Measurements from ENCODE around the gene GHRL. TPM values are rescaled to one million over a fixed set of nuclear protein-coding genes. Genes with fewer than 3 reads are reported as not detected.
A peak's percentile ranks its signal among the peaks of the same experiment; 100 is the strongest.

The GHRL gene
- total RNA-seq, 1 donor from 2014 or later, result not detected

GRCh38 chr3:10335190-10335738, 42.5 kb upstream of the GHRL start:
- no peak overlapping the region for H3K9ac ChIP-seq
- no peaks in the 10 kb centered on the region for H3K9me3 ChIP-seq (ENCODE audit: low read depth)
- Mint-ChIP-seq H3K9me3 (no peaks in the 10 kb centered on the region), H3K36me3 (no peaks in the 10 kb centered on the region), H3K27ac (no peak overlapping the region), H3K4me3 (no peak overlapping the region), H3K27me3 (ENCODE audit: insufficient read depth, low read depth) (peaks cover 15% of the 10 kb centered on the region), H3K4me1 (peaks cover 6% of the 10 kb centered on the region)
- H3K27ac ChIP-seq, result no peak overlapping the region
- no peak overlapping the region for H3K4me3 ChIP-seq
- peaks cover 12% of the 10 kb centered on the region for H3K4me1 ChIP-seq
- no peak for TF ChIP-seq EZH2 (IDR thresholded peaks at IDR 0.05)
- no peak for TF ChIP-seq CTCF (IDR thresholded peaks at IDR 0.05)
- TF ChIP-seq EZH2phosphoT487 (IDR thresholded peaks at IDR 0.05), result no peak
- no peaks in the 10 kb centered on the region for H3F3A ChIP-seq (ENCODE audit: low read depth)
- no peak for DNase-seq (ENCODE audit: low spot score)
- no peak overlapping the region for H2AFZ ChIP-seq (replicated peaks)
- no peaks in the 10 kb centered on the region for H4K20me1 ChIP-seq (ENCODE audit: low read depth)
- H3K27me3 ChIP-seq, result peaks cover 10% of the 10 kb centered on the region
- H3K4me2 ChIP-seq, result no peak overlapping the region
- no peaks in the 10 kb centered on the region for H3K36me3 ChIP-seq
- H3K79me2 ChIP-seq (ENCODE audit: low read depth), result no peaks in the 10 kb centered on the region

- DNase-seq (ENCODE audit: low spot score), result peak; percentile 44
- Histone ChIP-seq H3K4me1 (peaks cover 11% of the 10 kb centered on the region), H4K20me1 (ENCODE audit: low read depth) (no peaks in the 10 kb centered on the region), H3K27ac (no peak overlapping the region), H3K9ac (no peak overlapping the region), H3K4me3 (no peak overlapping the region), H3K36me3 (no peaks in the 10 kb centered on the region), H2AFZ (replicated peaks) (no peak overlapping the region), H3K9me3 (ENCODE audit: low read depth) (no peaks in the 10 kb centered on the region), H3K27me3 (peaks cover 18% of the 10 kb centered on the region), H3K4me2 (no peak overlapping the region), H3K79me2 (ENCODE audit: low read depth) (no peaks in the 10 kb centered on the region), H3F3A (ENCODE audit: low read depth) (no peaks in the 10 kb centered on the region)
- Mint-ChIP-seq H3K9me3 (no peaks in the 10 kb centered on the region), H3K4me3 (no peak overlapping the region), H3K27ac (no peak overlapping the region), H3K27me3 (ENCODE audit: insufficient read depth, low read depth) (peaks cover 17% of the 10 kb centered on the region), H3K4me1 (peaks cover 6% of the 10 kb centered on the region), H3K36me3 (no peaks in the 10 kb centered on the region)
- TF ChIP-seq CTCF (IDR thresholded peaks at IDR 0.05), result peak; percentile 50
- TF ChIP-seq EZH2 (IDR thresholded peaks at IDR 0.05), result no peak
Observed at GRCh38 chr3:10334459-10334858, 41.7 kb upstream of the GHRL start.

- Histone ChIP-seq H3K27ac (no peak overlapping the region), H3K79me2 (ENCODE audit: low read depth) (no peaks in the 10 kb centered on the region), H3F3A (ENCODE audit: low read depth) (no peaks in the 10 kb centered on the region), H3K9me3 (ENCODE audit: low read depth) (no peaks in the 10 kb centered on the region), H3K27me3 (peaks cover 22% of the 10 kb centered on the region), H3K36me3 (no peaks in the 10 kb centered on the region), H3K4me2 (no peak overlapping the region), H4K20me1 (ENCODE audit: low read depth) (no peaks in the 10 kb centered on the region), H3K4me3 (no peak overlapping the region), H3K4me1 (peaks cover 7% of the 10 kb centered on the region), H3K9ac (no peak overlapping the region), H2AFZ (replicated peaks) (no peak overlapping the region)
- no peaks in the 10 kb centered on the region for H3K9me3 Mint-ChIP-seq
- no peak for DNase-seq (ENCODE audit: low spot score)
- peaks cover 6% of the 10 kb centered on the region for H3K4me1 Mint-ChIP-seq
- TF ChIP-seq EZH2phosphoT487 (IDR thresholded peaks at IDR 0.05) (no peak), EZH2 (IDR thresholded peaks at IDR 0.05) (no peak), CTCF (IDR thresholded peaks at IDR 0.05) (no peak)
- H3K4me3 Mint-ChIP-seq, result no peak overlapping the region
- H3K27me3 Mint-ChIP-seq (ENCODE audit: insufficient read depth, low read depth), result peaks cover 17% of the 10 kb centered on the region
- H3K27ac Mint-ChIP-seq, result no peak overlapping the region
- H3K36me3 Mint-ChIP-seq, result no peaks in the 10 kb centered on the region
Observed at GRCh38 chr3:10334042-10334441, 41.3 kb upstream of the GHRL start.
